Nephron progenitor cell (in vitro differentiated cells): ENCODE data around the gene DMRTB1.

Source experiments
- DNase-seq: peaks from one replicate; pipeline ENCODE4 v3.0.0; 2021
- H3K27ac Mint-ChIP-seq: 2 replicates; pipeline ENCODE4 v1.8.0; 2021; ENCODE audit warnings: mild to moderate bottlenecking, moderate library complexity, mixed read lengths
- H3K27me3 Mint-ChIP-seq: 2 replicates; pipeline ENCODE4 v1.8.0; 2021; ENCODE audit warnings: mild to moderate bottlenecking, low read depth, mixed read lengths; ENCODE audit not compliant: poor library complexity
- H3K36me3 Mint-ChIP-seq: 2 replicates; pipeline ENCODE4 v1.8.0; 2021; ENCODE audit warnings: low read depth, mixed read lengths
- H3K4me1 Mint-ChIP-seq: 2 replicates; pipeline ENCODE4 v1.8.0; 2021; ENCODE audit warnings: mixed read lengths
- H3K4me3 Mint-ChIP-seq: 2 replicates; pipeline ENCODE4 v1.8.0; 2021; ENCODE audit warnings: mild to moderate bottlenecking, moderate library complexity, mixed read lengths
- H3K9me3 Mint-ChIP-seq: 2 replicates; pipeline ENCODE4 v1.8.0; 2021; ENCODE audit warnings: mild to moderate bottlenecking, moderate library complexity, mixed read lengths
- TF ChIP-seq, protein P1 (sequence below): fragments of 200-600 bp; sonication (generic); IDR thresholded peaks from 2 replicates; pipeline ENCODE4 v1.5.0; 2021; ENCODE audit warnings: antibody characterized with exemption

DMRTB1 gene

GRCh38 chr1:53505401-53505800, 46.2 kb downstream of the DMRTB1 start:
- no peak overlapping the region for H3K27ac Mint-ChIP-seq
- H3K4me1 Mint-ChIP-seq: peaks cover 45% of the 10 kb centered on the region
- H3K4me3 Mint-ChIP-seq: no peak overlapping the region
- TF ChIP-seq, protein P1, sequence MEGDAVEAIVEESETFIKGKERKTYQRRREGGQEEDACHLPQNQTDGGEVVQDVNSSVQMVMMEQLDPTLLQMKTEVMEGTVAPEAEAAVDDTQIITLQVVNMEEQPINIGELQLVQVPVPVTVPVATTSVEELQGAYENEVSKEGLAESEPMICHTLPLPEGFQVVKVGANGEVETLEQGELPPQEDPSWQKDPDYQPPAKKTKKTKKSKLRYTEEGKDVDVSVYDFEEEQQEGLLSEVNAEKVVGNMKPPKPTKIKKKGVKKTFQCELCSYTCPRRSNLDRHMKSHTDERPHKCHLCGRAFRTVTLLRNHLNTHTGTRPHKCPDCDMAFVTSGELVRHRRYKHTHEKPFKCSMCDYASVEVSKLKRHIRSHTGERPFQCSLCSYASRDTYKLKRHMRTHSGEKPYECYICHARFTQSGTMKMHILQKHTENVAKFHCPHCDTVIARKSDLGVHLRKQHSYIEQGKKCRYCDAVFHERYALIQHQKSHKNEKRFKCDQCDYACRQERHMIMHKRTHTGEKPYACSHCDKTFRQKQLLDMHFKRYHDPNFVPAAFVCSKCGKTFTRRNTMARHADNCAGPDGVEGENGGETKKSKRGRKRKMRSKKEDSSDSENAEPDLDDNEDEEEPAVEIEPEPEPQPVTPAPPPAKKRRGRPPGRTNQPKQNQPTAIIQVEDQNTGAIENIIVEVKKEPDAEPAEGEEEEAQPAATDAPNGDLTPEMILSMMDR: no peak
- no peaks in the 10 kb centered on the region for H3K9me3 Mint-ChIP-seq
- H3K27me3 Mint-ChIP-seq: no peaks in the 10 kb centered on the region
- no peaks in the 10 kb centered on the region for H3K36me3 Mint-ChIP-seq
- DNase-seq: no peak

- H3K27ac Mint-ChIP-seq: no peak overlapping the region
Observed at GRCh38 chr1:53505891-53506290, 46.7 kb downstream of the DMRTB1 start.

GRCh38 chr1:53506355-53507050, 47.3 kb downstream of the DMRTB1 start:
- Mint-ChIP-seq H3K27me3 (no peaks in the 10 kb centered on the region), H3K36me3 (no peaks in the 10 kb centered on the region), H3K9me3 (no peaks in the 10 kb centered on the region), H3K27ac (no peak overlapping the region), H3K4me1 (peaks cover 45% of the 10 kb centered on the region), H3K4me3 (no peak overlapping the region)
- TF ChIP-seq, protein P1: no peak
- DNase-seq: no peak

More at GRCh38 chr1:53505891-53506290, 46.7 kb downstream of the DMRTB1 start:
- Mint-ChIP-seq H3K4me3 (no peak overlapping the region), H3K36me3 (no peaks in the 10 kb centered on the region), H3K27me3 (no peaks in the 10 kb centered on the region), H3K4me1 (peaks cover 45% of the 10 kb centered on the region), H3K9me3 (no peaks in the 10 kb centered on the region)
- DNase-seq: no peak
- TF ChIP-seq, protein P1: no peak

DNA sequence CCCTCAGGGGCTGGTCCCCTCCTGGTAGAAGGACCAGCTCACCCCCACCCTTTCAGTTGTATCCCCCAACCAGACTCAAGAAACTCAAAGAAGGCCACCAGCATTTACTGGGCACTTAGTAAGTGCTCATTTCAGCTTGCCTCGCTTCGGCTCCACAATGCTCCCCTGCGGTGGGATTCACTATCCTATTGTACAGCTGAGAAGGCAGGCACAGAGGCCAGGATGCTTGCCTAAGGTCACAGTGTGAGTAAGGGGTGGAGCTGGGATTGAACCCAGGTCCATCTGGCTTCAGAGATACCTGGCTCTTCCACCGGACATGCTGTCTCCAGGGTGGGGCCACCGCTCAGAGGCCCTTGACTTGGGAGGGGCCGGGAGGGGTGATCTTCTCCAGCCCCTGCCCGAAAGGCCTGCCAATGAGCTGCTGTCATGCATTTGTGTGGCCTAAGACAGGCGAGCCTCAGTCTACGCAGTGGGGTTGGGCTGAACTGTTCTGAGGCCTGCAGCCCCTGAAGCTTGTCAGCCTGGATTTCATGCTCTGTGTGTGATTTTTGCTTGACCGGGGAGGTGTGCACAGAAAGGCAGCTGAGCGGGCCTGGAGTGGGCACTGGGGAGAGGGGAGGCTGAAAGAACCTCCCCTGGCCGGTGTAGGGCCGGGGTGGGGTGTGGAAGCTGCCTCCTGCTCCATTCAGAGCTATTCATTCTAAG, 48.1 kb downstream of the DMRTB1 start:
- Mint-ChIP-seq H3K4me1 (peaks cover 52% of the 10 kb centered on the region), H3K36me3 (no peaks in the 10 kb centered on the region), H3K27me3 (no peaks in the 10 kb centered on the region), H3K9me3 (no peaks in the 10 kb centered on the region), H3K4me3 (no peak overlapping the region), H3K27ac (no peak overlapping the region)
- TF ChIP-seq, protein P1: no peak
- DNase-seq: no peak

DNA sequence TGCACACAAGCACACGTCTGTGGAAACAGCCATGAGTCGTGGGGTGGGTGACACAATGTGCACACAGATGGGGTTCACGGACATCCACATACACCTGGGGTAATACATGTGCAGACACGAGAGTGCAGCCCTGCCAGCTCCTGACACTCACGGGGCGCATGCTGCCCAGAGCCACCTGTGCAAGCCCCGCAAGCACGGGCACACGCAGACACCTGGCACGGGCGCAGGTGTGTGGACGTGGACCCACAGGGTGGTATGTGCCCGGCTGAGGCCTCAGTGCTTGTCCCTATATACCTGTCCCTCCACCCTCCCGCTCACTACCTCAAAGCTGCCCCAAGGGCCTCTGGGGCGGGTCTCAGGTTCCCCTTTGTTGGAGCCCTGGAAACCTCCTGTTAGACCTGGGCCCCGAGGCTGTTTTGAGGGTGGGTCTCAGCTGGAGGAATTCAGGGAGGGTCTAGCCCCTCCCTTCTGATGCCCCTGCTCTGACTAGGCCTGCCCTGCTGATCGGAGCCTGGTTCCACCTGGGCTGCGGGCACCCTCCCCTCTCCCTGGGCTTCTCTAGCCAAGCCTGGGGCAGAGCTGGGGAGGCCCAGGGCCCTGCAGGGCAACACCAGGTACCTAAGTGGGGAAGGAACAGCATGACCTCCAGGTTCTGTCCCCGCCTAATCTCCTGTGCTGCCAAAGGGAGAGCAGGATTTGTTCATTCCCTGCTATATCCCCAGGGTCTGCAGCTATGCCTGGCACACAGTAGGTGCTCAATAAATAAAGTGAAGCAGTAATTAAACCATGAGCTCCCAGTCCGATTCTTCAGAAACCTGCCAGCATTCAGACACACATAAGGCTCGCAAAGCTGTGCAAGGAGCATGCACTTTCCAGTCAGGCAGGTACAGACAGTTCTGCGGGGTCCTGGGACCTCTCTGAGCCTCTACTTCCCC, 49.1 kb downstream of the DMRTB1 start:
- Mint-ChIP-seq H3K4me1 (peaks cover 60% of the 10 kb centered on the region), H3K27ac (no peak overlapping the region), H3K36me3 (no peaks in the 10 kb centered on the region), H3K9me3 (no peaks in the 10 kb centered on the region), H3K4me3 (no peak overlapping the region), H3K27me3 (peaks cover 3% of the 10 kb centered on the region)
- TF ChIP-seq, protein P1: no peak
- DNase-seq: no peak
